ENCODE data around the gene FBXO17. TPM values are rescaled to one million over a fixed set of nuclear protein-coding genes. Genes with fewer than 3 reads are reported as not detected.
"Not testable (repeated sequence)": the region's sequence is repeated elsewhere in the genome, so short reads cannot be mapped to it uniquely, and the experiment has no call there.

The FBXO17 gene
- total RNA-seq, 1 experiment from 2014 or later, result 26.3 TPM

DNA sequence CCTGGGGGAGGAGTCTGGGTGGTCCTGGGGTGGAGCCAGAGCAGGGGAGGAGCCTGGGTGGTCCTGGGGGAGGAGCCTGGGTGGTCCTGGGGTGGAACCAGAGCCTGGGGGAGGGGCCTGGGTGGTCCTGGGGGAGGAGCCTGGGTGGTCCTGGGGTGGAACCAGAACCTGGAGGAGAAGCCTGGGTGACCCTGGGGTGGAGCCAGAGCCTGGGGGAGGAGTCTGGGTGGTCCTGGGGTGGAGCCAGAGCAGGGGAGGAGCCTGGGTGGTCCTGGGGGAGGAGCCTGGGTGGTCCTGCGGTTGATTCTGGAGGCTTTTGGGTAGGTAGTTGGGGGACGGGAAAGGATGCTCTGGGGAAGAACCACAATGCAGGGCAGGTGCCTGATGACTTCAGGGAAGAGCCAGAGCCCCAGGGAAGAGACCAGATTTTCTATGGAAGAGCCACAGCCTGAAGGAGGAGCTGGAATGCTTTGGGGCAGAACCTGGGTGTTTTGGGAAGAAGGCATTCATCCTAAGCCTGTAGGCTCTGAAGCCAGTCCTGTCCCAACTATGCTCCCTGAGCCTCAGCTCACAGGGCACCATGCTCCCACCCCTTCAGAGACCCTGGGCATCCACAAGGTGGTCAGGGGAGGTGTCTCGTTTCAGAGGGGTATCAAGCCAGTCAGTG lies 29.8 kb downstream of the FBXO17 start:
- no peak for DNase-seq (ENCODE audit: low read depth)

GRCh38 chr19:38944981-38945506 lies 30.5 kb downstream of the FBXO17 start:
- DNase-seq (ENCODE audit: low read depth), result peak; percentile 7

DNA sequence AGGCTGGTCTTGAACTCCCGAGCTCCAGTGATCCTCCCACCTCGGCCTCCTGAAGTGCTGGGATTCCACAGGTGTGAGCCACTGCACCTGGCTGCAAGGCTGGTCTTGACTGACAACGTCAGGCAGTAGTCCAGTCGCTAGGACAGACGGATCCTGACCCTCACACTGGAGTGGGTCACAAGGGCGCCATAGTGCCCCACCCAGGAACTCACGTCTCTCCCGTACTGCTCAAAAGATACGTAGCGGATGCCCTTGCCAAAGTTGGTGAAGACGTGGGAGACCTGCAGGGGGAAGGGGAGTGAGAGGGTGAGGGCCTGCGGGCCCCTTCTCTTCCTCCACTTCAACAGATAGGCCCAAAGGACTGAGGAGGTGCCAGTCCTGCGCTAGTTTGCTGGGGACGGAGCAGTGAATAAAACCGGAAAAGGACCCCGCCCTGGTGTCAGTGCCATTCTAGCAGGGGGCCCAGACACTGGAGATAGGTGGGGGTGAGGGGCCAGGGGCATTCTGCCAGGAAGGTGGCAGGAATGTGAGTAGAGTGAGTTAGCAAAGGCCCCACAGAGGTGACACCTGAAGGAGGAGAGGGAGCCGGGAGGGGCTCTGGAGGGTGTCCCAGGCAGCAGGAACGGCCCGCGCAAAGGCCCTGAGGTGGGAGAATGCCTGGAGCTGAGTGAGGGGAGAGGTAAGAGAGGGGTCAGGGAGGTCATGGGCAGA lies 32.9 kb downstream of the FBXO17 start:
- DNase-seq (ENCODE audit: low read depth), result no peak

DNA sequence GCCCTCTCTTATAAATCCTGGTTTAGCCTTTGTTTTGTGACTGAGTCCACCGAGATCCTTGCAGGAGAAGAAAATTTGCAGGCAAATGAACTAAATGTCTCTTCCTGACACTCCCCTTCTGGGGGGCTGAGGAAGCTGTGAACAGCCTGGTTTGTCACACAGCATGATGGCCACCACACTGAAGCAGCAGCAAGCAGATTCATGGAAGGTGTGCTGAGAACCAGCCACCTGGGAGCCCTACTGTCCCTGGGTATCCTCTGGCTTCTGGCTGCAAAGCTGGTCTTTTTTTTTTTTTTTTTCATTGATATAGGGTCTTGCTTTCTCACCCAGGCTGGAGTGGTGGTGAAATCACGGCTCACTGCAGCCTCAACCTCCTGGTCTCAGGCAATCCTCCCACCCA lies 33.6 kb downstream of the FBXO17 start:
- no peak for DNase-seq (ENCODE audit: low read depth)

GRCh38 chr19:38941466-38941865 lies 34.1 kb downstream of the FBXO17 start:
- DNase-seq (ENCODE audit: low read depth), result not testable (repeated sequence)

DNA sequence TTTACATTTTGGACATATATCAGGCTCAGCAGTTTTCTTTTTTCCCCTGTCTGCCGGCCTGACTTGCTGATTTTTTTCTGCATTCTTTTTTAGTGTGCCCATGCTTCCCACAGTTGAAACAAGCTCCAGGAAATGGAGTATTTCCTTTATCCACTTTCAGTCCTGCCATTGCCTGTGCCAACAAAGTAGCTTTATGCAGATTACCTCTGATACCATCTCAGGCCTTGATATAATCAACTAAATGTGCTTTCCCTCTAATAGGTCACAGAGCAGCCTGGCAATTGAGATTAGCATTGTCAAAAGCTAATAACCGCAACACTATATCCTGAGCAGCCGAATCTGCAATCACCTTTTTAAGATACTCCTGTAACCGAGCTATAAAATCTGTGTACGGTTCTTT lies 35.6 kb downstream of the FBXO17 start:
- DNase-seq (ENCODE audit: low read depth), result no peak

DNA sequence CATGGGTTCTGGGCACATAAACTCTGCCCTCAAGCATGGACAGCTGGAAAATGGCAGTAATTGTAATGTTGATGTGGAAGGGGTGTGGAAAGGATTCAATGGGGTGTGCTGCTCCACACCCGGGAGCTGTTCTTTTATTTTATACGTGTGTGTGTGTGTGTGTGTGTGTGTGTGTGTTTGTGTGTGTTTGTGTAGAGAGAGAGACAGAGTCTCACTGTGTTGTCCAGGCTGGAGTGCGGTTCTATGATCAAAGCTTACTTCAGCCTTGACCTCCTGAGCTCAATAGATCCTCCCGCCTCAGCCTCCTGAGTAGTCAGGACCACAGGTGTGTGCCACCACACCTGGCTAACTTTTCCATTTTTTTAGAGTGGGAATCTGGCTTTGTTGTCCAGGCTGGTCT lies 42.0 kb downstream of the FBXO17 start:
- no peak for DNase-seq (ENCODE audit: low read depth)

GRCh38 chr19:38932425-38933179 lies 42.9 kb downstream of the FBXO17 start:
- peak; percentile 48 for DNase-seq (ENCODE audit: low read depth)

GRCh38 chr19:38931521-38931793 lies 44.1 kb downstream of the FBXO17 start:
- DNase-seq (ENCODE audit: low read depth), result no peak

DNA sequence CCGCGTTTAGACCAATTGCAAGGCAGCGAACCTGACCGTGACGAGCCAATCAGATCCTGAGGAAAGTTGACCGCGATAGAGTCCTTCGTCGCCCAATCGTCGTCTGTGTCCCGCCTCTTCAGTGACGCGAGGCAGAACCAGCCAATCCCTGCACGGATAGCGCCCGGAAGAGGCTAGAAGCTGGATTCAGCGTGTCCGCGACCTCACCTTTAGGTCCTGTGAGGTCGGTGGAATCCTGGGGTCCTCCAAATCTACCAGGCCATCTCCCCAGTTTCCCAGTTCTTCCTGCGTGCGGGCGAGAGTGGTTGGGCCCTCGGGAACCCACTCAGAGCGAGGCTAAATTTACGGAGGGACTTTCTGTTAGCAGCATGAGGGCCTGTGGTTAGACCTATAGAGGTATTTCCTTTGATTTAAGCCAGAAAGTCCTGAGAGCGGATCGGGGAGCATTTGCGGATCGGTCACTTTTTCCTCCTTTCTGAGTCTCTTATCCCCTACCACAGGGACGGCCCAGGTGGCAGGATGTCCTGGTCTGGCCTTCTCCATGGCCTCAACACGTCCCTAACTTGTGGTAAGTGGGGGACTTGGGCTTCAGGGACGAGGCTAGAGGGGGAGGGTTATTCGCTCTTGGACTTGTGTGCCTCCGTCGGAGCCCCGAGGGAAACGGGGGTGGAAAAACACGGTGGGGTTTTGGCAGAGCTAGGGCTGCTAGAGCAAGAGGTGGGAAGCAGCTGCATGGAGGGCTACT lies 44.6 kb downstream of the FBXO17 start, which contains the start of gene MRPS12:
TSS of gene MRPS12 (plus strand) at position 169 of the 745 bp plus-strand sequence. CDS start at position 520, 351 bp downstream.
- DNase-seq (ENCODE audit: low read depth), result peak; percentile 98

DNA sequence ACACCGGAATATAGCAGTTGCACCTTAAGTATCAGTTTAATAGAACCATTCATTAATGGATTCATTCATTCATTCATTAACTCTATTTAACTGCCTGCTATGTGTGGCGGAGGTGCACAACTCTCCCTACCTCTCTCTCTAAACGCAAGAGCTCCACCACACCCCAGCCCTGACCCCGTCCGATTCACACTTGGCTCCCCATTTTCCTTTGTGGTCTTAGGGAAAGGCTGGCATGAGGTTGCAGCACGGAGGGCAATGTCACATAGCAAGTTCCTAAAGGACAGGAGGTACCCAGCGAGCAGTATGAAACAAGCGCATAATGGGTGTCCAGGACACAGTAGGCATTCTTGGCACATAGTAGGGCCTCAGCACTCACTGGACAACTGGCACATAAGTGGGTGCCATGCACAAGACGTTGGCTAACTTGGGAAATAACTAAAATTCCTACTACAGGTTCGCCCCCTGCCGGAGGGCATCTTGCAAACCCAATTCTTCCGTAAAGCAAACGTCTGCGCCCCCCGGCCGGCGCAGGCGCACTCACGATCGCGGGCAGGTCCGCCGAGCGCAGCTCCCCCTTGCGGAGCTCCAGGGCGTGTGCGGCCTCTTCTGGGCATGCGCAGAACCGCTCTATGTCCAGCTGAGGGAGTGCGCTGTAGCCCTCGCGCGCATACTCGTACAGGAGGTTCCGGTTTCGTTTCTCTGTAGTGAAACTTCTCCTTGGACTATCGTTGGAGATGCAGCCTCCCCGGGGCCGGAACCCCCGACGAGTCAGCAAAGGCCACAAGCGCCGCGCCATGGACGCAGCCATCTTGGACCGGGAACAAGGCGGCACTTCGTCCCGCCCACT lies 45.4 kb downstream of the FBXO17 start, which contains the start of gene SARS2:
TSS of gene SARS2 (minus strand) at position 835 of the 847 bp plus-strand sequence. CDS start at position 808, 27 bp downstream.
- peak; percentile 91 for DNase-seq (ENCODE audit: low read depth)

- DNase-seq (ENCODE audit: low read depth), result no peak
Measured at GRCh38 chr19:38928391-38929001, 47.0 kb downstream of the FBXO17 start.

- DNase-seq (ENCODE audit: low read depth), result no peak
Measured at GRCh38 chr19:38924388-38924787, 51.2 kb downstream of the FBXO17 start.

DNA sequence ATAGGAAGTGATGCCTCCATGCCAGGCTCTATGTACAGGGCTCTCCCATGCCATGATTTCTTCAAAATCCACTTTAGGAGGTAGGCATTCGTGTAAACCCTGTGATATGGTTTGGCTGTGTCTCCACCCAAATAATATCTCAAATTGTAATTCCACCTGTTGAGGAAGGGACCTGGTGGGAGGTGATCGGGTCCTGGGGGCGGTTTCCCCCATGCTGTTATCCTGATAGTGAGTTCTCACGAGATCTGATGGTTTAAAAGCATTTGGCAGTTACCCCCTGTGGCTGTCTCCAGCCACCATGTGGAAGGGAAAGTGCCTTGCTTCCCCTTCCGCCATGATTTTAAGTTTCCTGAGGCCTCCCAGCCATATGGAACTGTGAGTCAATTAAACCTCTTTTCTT lies 53.1 kb downstream of the FBXO17 start:
- DNase-seq (ENCODE audit: low read depth), result no peak

GRCh38 chr19:38921420-38922274 lies 53.9 kb downstream of the FBXO17 start:
- no peak for DNase-seq (ENCODE audit: low read depth)

- no peak for DNase-seq (ENCODE audit: low read depth)
Measured at GRCh38 chr19:38920602-38921419, 54.7 kb downstream of the FBXO17 start.

GRCh38 chr19:38919837-38920601 lies 55.5 kb downstream of the FBXO17 start:
- DNase-seq (ENCODE audit: low read depth), result peak; percentile 21
